HG03196 (cell line): ENCODE results near the gene RAB11FIP4.

Experiments used
- ATAC-seq: cut with Tn5 transposase; IDR thresholded peaks from one replicate; pipeline ENCODE4 v1.9.1; 2021; ENCODE audit not compliant: unreplicated experiment

Gene RAB11FIP4

GRCh38 chr17:31537565-31538011 lies 146.1 kb downstream of the RAB11FIP4 start:
- ATAC-seq, result no peak

- peak; percentile 44 for ATAC-seq
These were observed 146.7 kb downstream of the RAB11FIP4 start for GRCh38 chr17:31538080-31538762.

GRCh38 chr17:31540602-31541307 lies 149.3 kb downstream of the RAB11FIP4 start:
- no peak for ATAC-seq

GRCh38 chr17:31541559-31541958 lies 150.1 kb downstream of the RAB11FIP4 start:
- no peak for ATAC-seq

GRCh38 chr17:31544186-31544585 lies 152.7 kb downstream of the RAB11FIP4 start:
- ATAC-seq, result no peak

- no peak for ATAC-seq
These were observed 155.2 kb downstream of the RAB11FIP4 start for GRCh38 chr17:31546650-31547049.

- no peak for ATAC-seq
These were observed 157.2 kb downstream of the RAB11FIP4 start for GRCh38 chr17:31548709-31549108.

GRCh38 chr17:31549121-31549524 lies 157.6 kb downstream of the RAB11FIP4 start:
- no peak for ATAC-seq

GRCh38 chr17:31549525-31550388 lies 158.3 kb downstream of the RAB11FIP4 start:
- ATAC-seq, result peak; percentile 66

- ATAC-seq, result no peak
These were observed 159.0 kb downstream of the RAB11FIP4 start for GRCh38 chr17:31550389-31551056.

- ATAC-seq, result no peak
These were observed 161.1 kb downstream of the RAB11FIP4 start for GRCh38 chr17:31552568-31552967.

GRCh38 chr17:31553506-31553905 lies 162.0 kb downstream of the RAB11FIP4 start:
- ATAC-seq, result no peak

GRCh38 chr17:31554930-31555329 lies 163.5 kb downstream of the RAB11FIP4 start:
- no peak for ATAC-seq

GRCh38 chr17:31556969-31557645 lies 165.6 kb downstream of the RAB11FIP4 start:
- ATAC-seq, result no peak

GRCh38 chr17:31558748-31559583 lies 167.5 kb downstream of the RAB11FIP4 start:
- no peak for ATAC-seq

GRCh38 chr17:31559584-31560501 lies 168.4 kb downstream of the RAB11FIP4 start:
- ATAC-seq, result no peak

GRCh38 chr17:31560616-31561235 lies 169.3 kb downstream of the RAB11FIP4 start:
- ATAC-seq, result no peak
